Activated CD4-positive, alpha-beta memory T cell treated with anti-CD3 and anti-CD28 coated beads, Interleukin-2, amount 10 ng/mL, durations not matched to agents 7 days and 5 days (primary cell): ENCODE results near the gene PSMC2. TPM values are rescaled to one million over a fixed set of nuclear protein-coding genes. Genes with fewer than 3 reads are reported as not detected.
"Not testable (repeated sequence)": the region's sequence is repeated elsewhere in the genome, so short reads cannot be mapped to it uniquely, and the experiment has no call there.

Experiments
- CTCF ChIA-PET: fragments of 350-600 bp; sonication (Branson Sonifier 250); formaldehyde crosslinking; loops from one replicate; lab custom pipeline; 2021; ENCODE audit warnings: antibody characterized with exemption, inconsistent platforms; lab: Charles Lee
- POLR2A ChIA-PET: fragments of 350-600 bp; sonication (Branson Sonifier 250); formaldehyde crosslinking; loops from one replicate; lab custom pipeline; 2021; ENCODE audit warnings: antibody characterized with exemption; lab: Charles Lee
- DNase-seq: peaks from one replicate; pipeline ENCODE4 v3.0.0-alpha.2; 2020
- H3K27ac Mint-ChIP-seq: one replicate; pipeline ENCODE4 v1.8.0; 2021; ENCODE audit warnings: mild to moderate bottlenecking, mixed read lengths
- H3K27me3 Mint-ChIP-seq: one replicate; pipeline ENCODE4 v1.8.0; 2021; ENCODE audit warnings: mixed read lengths
- H3K36me3 Mint-ChIP-seq: one replicate; pipeline ENCODE4 v1.8.0; 2021; ENCODE audit warnings: low read depth, mixed read lengths
- H3K4me1 Mint-ChIP-seq: one replicate; pipeline ENCODE4 v1.8.0; 2021; ENCODE audit warnings: mixed read lengths
- H3K4me3 Mint-ChIP-seq: one replicate; pipeline ENCODE4 v1.8.0; 2021; ENCODE audit warnings: mild to moderate bottlenecking, mixed read lengths
- H3K9me3 Mint-ChIP-seq: one replicate; pipeline ENCODE4 v1.8.0; 2021; ENCODE audit warnings: mixed read lengths
- total RNA-seq, 2 experiments: library from RNA; stranded (reverse); gene quantifications; one replicate each; pipeline ENCODE4 v1.2.3, GENCODE V29; 2021

Gene PSMC2
- total RNA-seq, 2 experiments from 2014 or later: 142 to 149 TPM

- H3K4me1 Mint-ChIP-seq, H3K27ac Mint-ChIP-seq, H3K4me3 Mint-ChIP-seq, H3K9me3 Mint-ChIP-seq, H3K36me3 Mint-ChIP-seq, POLR2A ChIA-PET, DNase-seq: not testable (repeated sequence)
- CTCF ChIA-PET: interaction anchor here (1.2 to 3.1 kb wide), 3 partner anchors 10 to 126 kb away, joined by 3 to 13 read pairs (median 5); no protein-coding TSS in a partner anchor
- H3K27me3 Mint-ChIP-seq: peaks cover 35% of the 10 kb centered on the region
Observed at GRCh38 chr7:103405789-103406613, 58.6 kb downstream of the PSMC2 start.

GRCh38 chr7:103412151-103412550, 64.7 kb downstream of the PSMC2 start:
- Mint-ChIP-seq H3K27me3 (peaks cover 24% of the 10 kb centered on the region), H3K9me3 (no peaks in the 10 kb centered on the region), H3K4me3 (no peak overlapping the region), H3K27ac (no peak overlapping the region), H3K4me1 (no peaks in the 10 kb centered on the region), H3K36me3 (no peaks in the 10 kb centered on the region)
- ChIA-PET CTCF (interaction anchor here (1.3 kb wide), 1 partner anchor 8 kb away, joined by 6 read pairs; no protein-coding TSS in a partner anchor), POLR2A (no interaction called here)
- no peak for DNase-seq

- Mint-ChIP-seq H3K27ac (no peak overlapping the region), H3K27me3 (peaks cover 25% of the 10 kb centered on the region), H3K9me3 (no peaks in the 10 kb centered on the region), H3K36me3 (no peaks in the 10 kb centered on the region), H3K4me1 (no peaks in the 10 kb centered on the region), H3K4me3 (no peak overlapping the region)
- ChIA-PET CTCF (interaction anchor here (1.3 kb wide), 1 partner anchor 9 kb away, joined by 6 read pairs; no protein-coding TSS in a partner anchor), POLR2A (no interaction called here)
- DNase-seq: no peak
Observed at GRCh38 chr7:103413407-103413806, 66.0 kb downstream of the PSMC2 start.

GRCh38 chr7:103418241-103418640, 70.8 kb downstream of the PSMC2 start:
- DNase-seq: no peak
- Mint-ChIP-seq H3K27ac (no peak overlapping the region), H3K9me3 (no peaks in the 10 kb centered on the region), H3K4me3 (no peak overlapping the region), H3K27me3 (peaks cover 21% of the 10 kb centered on the region), H3K36me3 (no peaks in the 10 kb centered on the region), H3K4me1 (no peaks in the 10 kb centered on the region)
- ChIA-PET CTCF (no interaction called here), POLR2A (no interaction called here)

Other genes with a start within 250 kb of the PSMC2 start
- 10 to 100 TPM; 10.7 to 11.5 TPM for gene NAPEPLD, start 198.5 kb upstream of the PSMC2 start, total RNA-seq
- 10 to 100 TPM; 63.9 TPM for gene PMPCB, start 50.2 kb upstream of the PSMC2 start, total RNA-seq
- gene DNAJC2, start 2.9 kb upstream of the PSMC2 start, total RNA-seq: 10 to 100 TPM; 24.8 to 26.2 TPM
- gene SLC26A5, start 98.6 kb downstream of the PSMC2 start, total RNA-seq: not detected